Endothelial cell of hepatic sinusoid (primary cell): ENCODE measurements around the gene MAPK8.
"Not testable (repeated sequence)": the region's sequence is repeated elsewhere in the genome, so short reads cannot be mapped to it uniquely, and the experiment has no call there.

Experiments
- in situ Hi-C: cut with HindIII; loops from 2 replicates; pipeline ENCODE4 v1.10.0; 2017; ENCODE audit warnings: low sequenced_read_pairs

Gene MAPK8

GRCh38 chr10:48332166-48332870 is 25.8 kb downstream of the MAPK8 start:
- in situ Hi-C loops, result no loop called here

DNA sequence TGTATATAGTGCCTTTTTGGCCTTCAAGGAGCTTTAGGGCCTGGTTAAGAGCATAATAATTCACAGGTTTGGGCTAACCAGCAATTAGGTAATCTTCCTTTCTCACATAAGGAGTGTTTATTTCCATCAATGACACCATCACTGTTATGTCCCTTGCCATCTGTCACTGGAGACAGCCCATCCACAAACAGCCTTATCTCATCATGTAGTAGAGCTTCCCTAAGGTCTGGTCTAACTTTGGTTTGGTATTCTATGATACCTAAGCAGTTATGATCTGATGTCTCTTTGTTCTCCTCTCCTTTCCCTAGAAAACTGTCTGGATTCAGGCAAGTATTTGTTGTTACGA is 26.4 kb downstream of the MAPK8 start:
- in situ Hi-C loops, result no loop called here

- in situ Hi-C loops, result no loop called here
Observed at GRCh38 chr10:48333856-48334255, 27.4 kb downstream of the MAPK8 start.

- in situ Hi-C loops, result no loop called here
Observed at GRCh38 chr10:48335788-48336187, 29.3 kb downstream of the MAPK8 start.

DNA sequence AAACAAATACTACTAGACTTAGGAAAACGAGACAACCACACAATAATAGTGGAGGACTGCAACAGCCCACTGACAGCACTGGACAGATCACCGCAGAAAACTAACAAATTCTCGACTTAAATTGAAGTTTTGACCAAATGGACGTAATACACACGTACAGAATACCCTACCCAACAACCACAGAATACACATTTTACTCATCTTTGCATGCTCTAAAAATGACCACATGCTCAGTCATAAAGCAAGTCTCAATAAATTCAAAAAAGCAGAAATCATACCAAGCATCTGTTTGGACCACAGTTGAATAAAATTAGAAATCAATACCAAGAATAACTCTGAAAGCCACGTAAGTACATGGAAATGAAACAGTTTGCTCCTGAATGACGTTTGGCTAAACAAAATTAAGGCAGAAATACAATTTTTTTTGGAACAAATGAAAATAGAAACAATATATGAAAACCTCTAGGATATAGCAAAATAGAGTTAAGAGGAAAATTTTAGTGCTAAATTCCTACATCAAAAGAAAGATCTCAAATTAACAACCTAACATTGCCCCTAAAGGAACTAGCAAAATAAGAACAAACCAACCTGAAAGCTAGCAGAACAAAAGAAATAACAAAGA is 30.6 kb downstream of the MAPK8 start:
- in situ Hi-C loops, result no loop called here

- in situ Hi-C loops, result no loop called here
Observed at GRCh38 chr10:48340734-48341133, 34.3 kb downstream of the MAPK8 start.

DNA sequence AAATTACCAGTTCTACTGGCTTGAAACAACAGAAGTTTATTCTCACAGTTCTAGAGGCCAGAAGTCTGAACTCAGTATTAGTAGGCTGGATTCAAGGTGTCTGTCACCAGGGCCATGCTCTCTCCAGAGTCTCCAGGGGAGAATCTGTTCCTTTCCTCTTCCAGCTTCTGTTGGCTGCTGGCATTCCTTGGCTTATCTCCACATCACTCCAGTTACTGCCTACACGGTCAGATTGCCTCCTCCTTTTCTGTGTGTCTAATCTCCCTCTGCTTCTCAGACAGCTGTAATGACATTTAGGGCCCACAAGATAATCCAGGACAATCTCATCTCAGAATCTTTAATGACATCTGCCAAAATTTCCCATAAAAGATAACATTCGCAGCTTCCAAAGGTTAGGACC is 36.6 kb downstream of the MAPK8 start:
- in situ Hi-C loops, result no loop called here

DNA sequence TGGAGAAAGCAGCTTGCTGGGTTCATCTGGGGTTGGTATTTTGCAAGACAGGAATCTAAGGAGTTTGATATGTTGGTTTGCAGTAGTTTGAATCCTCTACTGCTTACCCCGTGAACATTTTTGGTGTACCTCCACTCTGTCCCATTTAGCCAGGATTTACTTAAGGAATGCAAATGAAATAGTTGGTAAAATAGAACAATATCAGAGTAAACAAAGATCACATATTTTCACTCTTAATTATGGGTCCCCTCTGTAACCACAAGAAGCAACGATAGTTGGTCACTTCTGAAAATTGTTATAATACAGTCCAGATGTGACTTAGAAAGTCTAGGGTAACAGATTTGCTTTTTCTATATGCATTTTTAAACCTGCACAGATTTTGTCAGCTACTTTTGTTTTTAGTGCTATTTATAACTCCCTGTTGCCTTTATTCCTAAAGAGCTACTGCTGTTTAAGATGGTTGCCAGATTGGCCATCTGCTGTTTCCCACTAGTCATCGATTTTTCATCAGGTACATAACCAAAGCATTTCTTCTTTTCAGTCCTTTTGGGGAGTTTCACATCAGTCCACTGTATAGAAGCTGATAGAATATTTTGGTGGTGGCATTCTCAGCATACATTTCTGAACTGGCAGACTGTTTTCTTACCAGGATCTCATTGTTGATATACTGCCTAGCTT is 37.6 kb downstream of the MAPK8 start:
- in situ Hi-C loops, result no loop called here

DNA sequence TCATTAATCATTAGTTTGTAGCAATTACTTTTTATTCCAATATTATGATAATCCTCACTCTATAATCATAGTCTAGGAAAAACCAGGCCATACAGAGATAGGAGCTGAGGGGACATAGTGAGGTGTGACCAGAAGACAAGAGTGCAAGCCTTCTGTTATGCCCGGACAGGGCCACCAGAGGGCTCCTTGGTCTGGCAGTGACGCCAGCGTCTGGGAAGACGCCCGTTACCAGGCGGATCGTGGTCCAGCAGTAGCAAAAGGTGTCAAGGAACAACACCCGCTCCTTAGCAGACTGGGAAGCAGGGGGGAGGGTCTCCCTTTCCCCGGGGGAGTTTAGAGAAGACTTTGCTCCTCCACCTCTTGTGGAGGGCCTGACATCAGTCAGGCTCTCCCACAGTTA is 39.8 kb downstream of the MAPK8 start:
- in situ Hi-C loops, result not testable (repeated sequence)

DNA sequence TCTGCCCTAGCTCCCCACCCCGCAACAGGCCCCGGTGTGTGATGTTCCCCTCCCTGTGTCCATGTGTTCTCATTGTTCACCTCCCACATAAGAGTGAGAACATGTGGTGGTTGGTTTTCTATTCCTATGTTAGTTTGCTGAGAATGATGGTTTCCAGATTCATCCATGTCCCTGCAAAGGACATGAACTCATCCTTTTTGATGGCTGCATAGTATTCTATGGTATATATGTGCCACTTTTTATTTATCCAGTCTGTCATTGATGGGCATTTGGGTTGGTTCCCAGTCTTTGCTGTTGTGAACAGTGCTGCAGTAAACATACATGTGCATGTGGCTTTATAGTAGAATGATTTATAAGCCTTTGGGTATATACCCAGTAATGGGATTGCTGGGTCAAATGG is 41.1 kb downstream of the MAPK8 start:
- in situ Hi-C loops, result not testable (repeated sequence)

- in situ Hi-C loops, result not testable (repeated sequence)
Observed at GRCh38 chr10:48347943-48348342, 41.5 kb downstream of the MAPK8 start.

DNA sequence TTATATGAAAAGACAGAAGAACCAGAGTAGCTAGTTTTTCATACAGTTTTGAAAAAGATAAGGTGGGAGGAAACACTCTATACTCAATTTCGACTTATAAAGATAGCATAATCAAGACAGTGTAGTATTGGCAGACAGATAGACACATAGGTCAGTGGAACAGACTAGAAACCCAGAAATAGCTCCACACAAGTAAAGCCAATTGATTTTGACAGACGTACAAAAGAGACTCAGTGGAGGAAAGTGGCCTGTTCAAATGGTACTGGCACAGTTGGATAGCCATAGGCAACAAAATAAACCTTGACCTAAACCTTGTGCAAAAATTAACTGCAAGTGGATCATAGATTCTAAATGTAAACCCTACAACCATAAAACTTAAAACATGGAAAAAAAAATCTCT is 46.8 kb downstream of the MAPK8 start:
- in situ Hi-C loops, result no loop called here

DNA sequence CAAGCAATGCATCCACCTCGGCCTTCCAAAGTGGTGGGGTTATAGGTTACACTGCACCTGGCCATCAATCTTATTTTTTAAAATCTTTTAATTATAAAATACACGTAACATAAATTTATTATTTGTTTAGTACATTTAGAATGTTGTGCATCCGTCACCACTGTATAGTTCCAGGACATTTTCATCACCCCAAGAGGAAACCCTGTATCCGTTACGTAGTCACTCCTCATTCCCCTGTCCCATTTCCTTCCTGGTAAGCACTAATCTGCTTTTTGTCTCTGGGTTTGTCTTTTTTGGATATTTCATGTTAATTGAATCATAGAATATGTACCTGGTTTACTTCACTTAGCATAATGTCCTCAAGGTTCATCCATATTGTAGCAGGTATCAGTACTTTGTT is 51.2 kb downstream of the MAPK8 start:
- in situ Hi-C loops, result no loop called here

DNA sequence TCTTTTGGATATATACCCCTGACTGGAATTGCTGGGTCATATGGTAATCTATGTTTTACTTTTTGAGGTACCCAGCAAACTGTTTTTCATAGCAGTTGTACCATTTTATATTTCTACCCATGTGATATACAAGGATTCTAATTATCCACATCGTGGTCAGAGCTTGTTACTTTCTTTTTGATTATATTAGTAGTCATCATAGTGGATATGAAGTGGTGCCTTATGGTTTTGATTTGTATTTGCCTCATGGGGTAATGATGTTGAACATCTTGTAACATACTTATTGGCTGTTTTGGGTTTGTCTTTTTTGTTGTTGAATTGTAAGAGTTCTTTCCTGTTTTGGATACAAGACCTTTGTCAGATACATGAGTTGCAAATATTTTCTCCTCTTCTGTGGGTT is 51.7 kb downstream of the MAPK8 start:
- in situ Hi-C loops, result no loop called here

DNA sequence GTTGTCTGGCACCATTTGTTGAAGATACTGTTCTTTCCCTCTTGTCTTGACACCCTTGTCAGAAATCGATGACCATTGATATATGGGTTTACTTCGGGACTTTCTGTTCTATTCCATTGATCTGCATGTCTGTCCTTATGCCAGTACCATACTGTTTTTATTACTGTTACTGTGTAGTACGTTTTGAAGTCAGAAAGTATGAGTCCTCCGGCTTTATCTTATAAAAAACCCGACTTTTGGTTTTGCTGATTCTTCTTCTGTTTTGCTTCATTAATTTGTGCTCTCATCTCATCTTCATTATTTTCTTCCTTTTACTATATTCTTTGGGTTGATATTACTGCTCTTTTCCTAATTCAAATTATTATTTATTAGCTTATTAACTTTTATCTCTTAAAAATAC is 52.4 kb downstream of the MAPK8 start:
- in situ Hi-C loops, result no loop called here

- in situ Hi-C loops, result no loop called here
Observed at GRCh38 chr10:48361176-48361575, 54.7 kb downstream of the MAPK8 start.

GRCh38 chr10:48363617-48364355 is 57.3 kb downstream of the MAPK8 start:
- in situ Hi-C loops, result no loop called here

DNA sequence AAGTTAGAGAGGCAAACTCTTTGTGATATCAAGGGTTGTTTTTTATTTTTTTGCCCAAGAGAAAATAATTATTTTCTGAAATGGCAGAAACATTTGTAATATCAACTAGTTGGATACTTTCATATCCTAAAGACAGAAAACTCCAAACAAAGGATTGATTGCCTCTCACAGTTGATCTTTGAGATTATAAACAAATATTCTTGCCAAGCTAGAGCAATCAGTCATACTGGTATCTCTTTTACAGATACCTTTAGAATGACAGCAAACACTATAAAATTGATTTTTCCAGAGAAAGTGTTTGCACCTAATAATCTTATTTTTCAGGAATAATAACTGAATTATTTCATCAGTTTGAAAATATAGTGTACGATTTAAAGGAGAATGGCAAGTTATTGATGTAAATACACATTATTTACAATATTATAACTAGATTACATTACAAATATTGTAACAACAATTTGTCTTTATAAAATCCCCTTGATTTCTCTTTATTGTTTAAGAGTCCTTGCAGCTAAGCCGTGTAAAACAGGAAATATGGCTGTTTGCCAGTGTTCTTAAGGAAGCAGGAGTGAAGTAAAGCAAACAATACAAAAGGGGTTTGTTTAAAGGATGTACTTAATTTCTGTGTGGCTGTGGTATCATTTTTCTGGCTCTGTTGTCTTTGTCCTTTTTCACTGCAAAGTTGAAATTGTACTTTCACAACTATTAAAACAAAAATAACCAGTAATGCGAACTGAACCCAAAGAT is 58.4 kb downstream of the MAPK8 start:
- in situ Hi-C loops, result loop anchor here (5.0 kb wide), 1 partner anchor 52 kb away; no protein-coding TSS in a partner anchor

DNA sequence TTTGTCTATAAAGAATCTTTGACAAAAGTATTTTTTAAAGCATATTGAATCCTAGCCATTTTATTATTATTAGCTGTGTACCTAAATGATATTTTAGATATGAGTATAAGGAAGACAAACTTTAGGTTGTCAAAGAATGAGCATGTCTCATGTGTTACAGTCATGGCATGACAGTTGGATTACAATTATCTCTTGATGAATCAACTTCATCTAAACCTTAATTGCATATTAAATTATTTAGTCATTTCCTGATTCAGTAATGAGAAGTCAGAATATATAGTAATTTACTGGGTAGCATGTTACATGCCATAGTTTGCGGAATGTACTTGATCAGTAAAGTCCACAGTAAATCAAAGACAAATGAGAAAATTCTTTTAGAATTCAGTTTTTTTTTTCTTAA is 59.2 kb downstream of the MAPK8 start:
- in situ Hi-C loops, result loop anchor here (5.0 kb wide), 1 partner anchor 52 kb away; no protein-coding TSS in a partner anchor

- in situ Hi-C loops, result loop anchor here (5.0 kb wide), 1 partner anchor 51 kb away; no protein-coding TSS in a partner anchor
Observed at GRCh38 chr10:48366261-48366660, 59.8 kb downstream of the MAPK8 start.

- in situ Hi-C loops, result loop anchor here (5.0 kb wide), 1 partner anchor 48 kb away; no protein-coding TSS in a partner anchor
Observed at GRCh38 chr10:48369501-48369900, 63.0 kb downstream of the MAPK8 start.
